OCI-LY7 (cell line): ENCODE measurements around the gene TSEN15. TPM values are rescaled to one million over a fixed set of nuclear protein-coding genes. Genes with fewer than 3 reads are reported as not detected.

Experiments used
- BruUV-seq: library from RNA; stranded (reverse); fragments of 400-500 nt; replicated peaks from 2 replicates; lab custom pipeline; 2021; lab: Mats Ljungman, UMichigan
- CTCF ChIA-PET: fragments of 300-600 bp; sonication (Branson Sonifier 250); formaldehyde crosslinking; loops from one replicate; lab custom pipeline; 2022; ENCODE audit warnings: antibody characterized with exemption; ENCODE audit not compliant: unreplicated experiment; lab: Charles Lee
- POLR2A ChIA-PET: fragments of 300-600 bp; sonication (Branson Sonifier 250); formaldehyde crosslinking; loops from one replicate; lab custom pipeline; 2022; ENCODE audit warnings: antibody characterized with exemption; lab: Charles Lee
- DNase-seq: peaks from one replicate; pipeline ENCODE4 v3.0.0-alpha.2; 2015; ENCODE audit warnings: low spot score
- H2AFZ ChIP-seq: fragments of 200-600 bp; sonication (generic), shearing (Covaris generic); 2 replicates; pipeline ENCODE4 v1.6.1; 2014; ENCODE audit warnings: mild to moderate bottlenecking, antibody characterized with exemption, low read length, moderate library complexity
- H3K27ac ChIP-seq: fragments of 200-600 bp; sonication (generic); 2 replicates; pipeline ENCODE4 v1.5.1; 2014; ENCODE audit warnings: mixed run types, low read depth, mild to moderate bottlenecking, moderate library complexity, low read length, inconsistent platforms; ENCODE audit not compliant: poor library complexity, severe bottlenecking
- H3K36me3 ChIP-seq: fragments of 200-600 bp; sonication (generic); 2 replicates; pipeline ENCODE4 v1.6.1; 2014; ENCODE audit warnings: mild to moderate bottlenecking, antibody characterized with exemption, low read length, moderate library complexity, mixed read lengths; ENCODE audit not compliant: insufficient read depth
- H3K4me1 ChIP-seq: fragments of 200-600 bp; sonication (generic); 2 replicates; pipeline ENCODE4 v1.5.1; 2014; ENCODE audit warnings: mild to moderate bottlenecking, low read length; ENCODE audit not compliant: insufficient read depth, poor library complexity, severe bottlenecking
- H3K4me2 ChIP-seq: fragments of 200-600 bp; sonication (generic); 2 replicates; pipeline ENCODE4 v1.6.1; 2014; ENCODE audit warnings: mild to moderate bottlenecking, low read length
- H3K4me3 ChIP-seq: fragments of 200-600 bp; sonication (generic); 2 replicates; pipeline ENCODE4 v1.5.1; 2014; ENCODE audit warnings: mild to moderate bottlenecking, low read depth, low read length; ENCODE audit not compliant: poor library complexity, severe bottlenecking
- H3K79me2 ChIP-seq: fragments of 200-600 bp; sonication (generic); 2 replicates; pipeline ENCODE4 v1.6.1; 2016; ENCODE audit warnings: low read depth, mild to moderate bottlenecking, low read length, moderate library complexity, mixed read lengths; ENCODE audit not compliant: insufficient read depth
- H3K9me2 ChIP-seq: fragments of 200-600 bp; sonication (generic); 2 replicates; pipeline ENCODE4 v1.6.1; 2016; ENCODE audit warnings: mild to moderate bottlenecking, low read length, mixed read lengths; ENCODE audit not compliant: insufficient read depth
- H3K9me3 ChIP-seq: fragments of 200-600 bp; sonication (generic); 2 replicates; pipeline ENCODE4 v1.6.1; 2014; ENCODE audit warnings: mild to moderate bottlenecking, mixed run types, low read length, mixed read lengths
- H4K20me1 ChIP-seq: fragments of 200-600 bp; sonication (generic); 2 replicates; pipeline ENCODE4 v1.6.1; 2014; ENCODE audit warnings: mild to moderate bottlenecking, antibody characterized with exemption, low read length, moderate library complexity, mixed read lengths; ENCODE audit not compliant: insufficient read depth
- CTCF ChIP-seq: fragments of 200-600 bp; sonication (generic); conservative IDR thresholded peaks from 2 replicates; pipeline ENCODE4 v1.5.1; 2014; ENCODE audit warnings: mild to moderate bottlenecking, antibody characterized with exemption, low read length, moderate library complexity, mixed read lengths
- EZH2phosphoT487 ChIP-seq: fragments of 200-600 bp; sonication (generic); IDR thresholded peaks from 2 replicates; pipeline ENCODE4 v1.6.1; 2018; ENCODE audit warnings: low read depth, borderline replicate concordance, mild to moderate bottlenecking, mixed run types, antibody characterized with exemption, low read length, moderate library complexity, mixed read lengths
- intact Hi-C: fragments of 100-400 bp; cut with micrococcal nuclease; formaldehyde crosslinking; loops from one replicate; pipeline ENCODE4 v1.10.0; 2022; ENCODE audit not compliant: unreplicated experiment
- total RNA-seq, 2 experiments: library from RNA; depleted of rRNA in 1 of 2; stranded (reverse); fragments of >200 nt in 1 of 2; shearing (Covaris generic) in 1 of 2; gene quantifications; 2 replicates each; pipeline ENCODE4 v1.2.3, GENCODE V29; 2014 to 2022

Gene TSEN15
- total RNA-seq, 2 experiments from 2014 or later, result 42.5 to 45.1 TPM

GRCh38 chr1:184060316-184060715 lies 8.8 kb downstream of the TSEN15 start:
- Histone ChIP-seq H4K20me1 (no peaks in the 10 kb centered on the region), H3K4me2 (no peak overlapping the region), H3K9me2 (no peaks in the 10 kb centered on the region), H3K27ac (no peak overlapping the region), H3K36me3 (peaks cover 31% of the 10 kb centered on the region), H3K4me3 (no peak overlapping the region), H3K9me3 (no peaks in the 10 kb centered on the region), H2AFZ (no peak overlapping the region), H3K79me2 (no peaks in the 10 kb centered on the region), H3K4me1 (no peaks in the 10 kb centered on the region)
- TF ChIP-seq CTCF (no peak), EZH2phosphoT487 (no peak)
- ChIA-PET POLR2A (interaction anchor here (1.5 kb wide), 1 partner anchor 9 kb away, joined by 3 read pairs; the partner anchor contains the start of gene TSEN15), CTCF (no interaction called here)
- DNase-seq, result no peak
- intact Hi-C loops, result no loop called here
- BruUV-seq, result no TSS peak

GRCh38 chr1:184061396-184062003 lies 10.0 kb downstream of the TSEN15 start:
- no peaks in the 10 kb centered on the region for H3K4me1 ChIP-seq
- H3K9me2 ChIP-seq, result no peaks in the 10 kb centered on the region
- POLR2A ChIA-PET, result interaction anchor here (1.5 kb wide), 1 partner anchor 11 kb away, joined by 3 read pairs; the partner anchor contains the start of gene TSEN15
- no peak for DNase-seq
- no peak overlapping the region for H3K27ac ChIP-seq
- CTCF ChIA-PET, result no interaction called here
- H3K79me2 ChIP-seq, result no peaks in the 10 kb centered on the region
- H4K20me1 ChIP-seq, result no peaks in the 10 kb centered on the region
- H3K4me2 ChIP-seq, result no peak overlapping the region
- no peak overlapping the region for H3K4me3 ChIP-seq
- intact Hi-C loops, result no loop called here
- H2AFZ ChIP-seq, result no peak overlapping the region
- H3K9me3 ChIP-seq, result no peaks in the 10 kb centered on the region
- TF ChIP-seq CTCF, result no peak
- no peak for TF ChIP-seq EZH2phosphoT487
- BruUV-seq, result no TSS peak
- H3K36me3 ChIP-seq, result peaks cover 27% of the 10 kb centered on the region

- H3K4me1 ChIP-seq, result no peaks in the 10 kb centered on the region
- no peak overlapping the region for H3K27ac ChIP-seq
- peaks cover 21% of the 10 kb centered on the region for H3K36me3 ChIP-seq
- TF ChIP-seq EZH2phosphoT487 (no peak), CTCF (no peak)
- no peak for DNase-seq
- no TSS peak for BruUV-seq
- no peak overlapping the region for H3K4me2 ChIP-seq
- no peak overlapping the region for H2AFZ ChIP-seq
- H4K20me1 ChIP-seq, result no peaks in the 10 kb centered on the region
- H3K79me2 ChIP-seq, result no peaks in the 10 kb centered on the region
- intact Hi-C loops, result no loop called here
- POLR2A ChIA-PET, result interaction anchor here (0.5 to 3.2 kb wide), 5 partner anchors 9 to 597 kb away, joined by 3 to 21 read pairs (median 3); partner anchors contain the start of gene TSEN15
- no peaks in the 10 kb centered on the region for H3K9me3 ChIP-seq
- CTCF ChIA-PET, result no interaction called here
- no peaks in the 10 kb centered on the region for H3K9me2 ChIP-seq
- H3K4me3 ChIP-seq, result no peak overlapping the region
These were observed 11.2 kb downstream of the TSEN15 start for GRCh38 chr1:184062640-184063286.
